COR-L47 (cell line): ENCODE data around the gene KBTBD13.
"Not testable (repeated sequence)": the region's sequence is repeated elsewhere in the genome, so short reads cannot be mapped to it uniquely, and the experiment has no call there.

Experiments used
- DNase-seq: peaks from one replicate; lab custom pipeline; 2025; lab: John Stamatoyannopoulos, UW

Gene KBTBD13

GRCh38 chr15:65069779-65070546 lies 6.6 kb upstream of the KBTBD13 start:
- DNase-seq, result no peak

GRCh38 chr15:65071381-65071811 lies 5.2 kb upstream of the KBTBD13 start:
- DNase-seq, result no peak

GRCh38 chr15:65072027-65072426 lies 4.5 kb upstream of the KBTBD13 start:
- no peak for DNase-seq

GRCh38 chr15:65072617-65073016 lies 3.9 kb upstream of the KBTBD13 start:
- DNase-seq, result no peak

GRCh38 chr15:65074946-65075345 lies 1.6 kb upstream of the KBTBD13 start:
- DNase-seq, result not testable (repeated sequence)

- DNase-seq, result not testable (repeated sequence)
Measured at GRCh38 chr15:65075607-65076395, 745 bp upstream of the KBTBD13 start.

- DNase-seq, result no peak
Measured at GRCh38 chr15:65077291-65077980, 890 bp downstream of the KBTBD13 start.

- DNase-seq, result no peak
Measured at GRCh38 chr15:65077981-65078352, 1.4 kb downstream of the KBTBD13 start.

- no peak for DNase-seq
Measured at GRCh38 chr15:65079580-65079979, 3.0 kb downstream of the KBTBD13 start.

GRCh38 chr15:65081270-65081669 lies 4.7 kb downstream of the KBTBD13 start:
- no peak for DNase-seq

- DNase-seq, result no peak
Measured at GRCh38 chr15:65081758-65082157, 5.2 kb downstream of the KBTBD13 start.

- no peak for DNase-seq
Measured at GRCh38 chr15:65082303-65082953, 5.9 kb downstream of the KBTBD13 start.

GRCh38 chr15:65083262-65083701 lies 6.7 kb downstream of the KBTBD13 start:
- DNase-seq, result no peak

GRCh38 chr15:65084500-65085206 lies 8.1 kb downstream of the KBTBD13 start:
- DNase-seq, result no peak

GRCh38 chr15:65085207-65085753 lies 8.7 kb downstream of the KBTBD13 start:
- no peak for DNase-seq

GRCh38 chr15:65085990-65086679 lies 9.6 kb downstream of the KBTBD13 start:
- peak; percentile 46 for DNase-seq

GRCh38 chr15:65086680-65087111 lies 10.2 kb downstream of the KBTBD13 start:
- DNase-seq, result no peak

GRCh38 chr15:65087411-65087810 lies 10.9 kb downstream of the KBTBD13 start:
- no peak for DNase-seq

- no peak for DNase-seq
Measured at GRCh38 chr15:65087873-65088642, 11.5 kb downstream of the KBTBD13 start.

- DNase-seq, result no peak
Measured at GRCh38 chr15:65088643-65089021, 12.1 kb downstream of the KBTBD13 start.
